Adrenal gland (tissue), 5 donors: ENCODE measurements around the gene C20orf141.

ENCODE experiments used
- CTCF ChIP-seq, 6 experiments: fragments of 450-650 bp in 4 of 6; fragments of 200-600 bp in 2 of 6; sonication (generic) in 1 of 6; IDR thresholded peaks; 1 replicate in 5 of 6; 2 replicates in 1 of 6; pipeline versions ENCODE4 v1.5.1 to v1.8.0; 2016 to 2021; ENCODE audit warnings: antibody characterized with exemption in 6 of 6, mild to moderate bottlenecking in 2 of 6, moderate library complexity in 1 of 6
- POLR2A ChIP-seq, 2 donors: fragments of 450-650 bp; IDR thresholded peaks; one replicate each; pipeline ENCODE4 v1.6.1; 2017; ENCODE audit warnings: antibody characterized with exemption in 2 of 2, mild to moderate bottlenecking in 2 of 2, moderate library complexity in 1 of 2
- donor health status: DM: no; HTN: no; CAD: no.

- TF ChIP-seq CTCF (IDR thresholded peaks at IDR 0.05) (no peak), POLR2A (IDR thresholded peaks at IDR 0.05) (no peak)
Observed at GRCh38 chr20:2838170-2838797, 23.5 kb downstream of the C20orf141 start.
